ENCODE data around the gene JUP.
"Not testable (repeated sequence)": the region's sequence is repeated elsewhere in the genome, so short reads cannot be mapped to it uniquely, and the experiment has no call there.

The JUP gene

GRCh38 chr17:41777574-41778188, 8.8 kb downstream of the JUP start:
- DNase-seq (ENCODE audit: low read depth), result no peak
- no peak overlapping the region for H3K4me3 ChIP-seq (ENCODE audit: low read depth, low read length)
- TF ChIP-seq POLR2A (IDR thresholded peaks at IDR 0.05; ENCODE audit: extremely low read depth, insufficient read length) (no peak), MYC (IDR thresholded peaks at IDR 0.05; ENCODE audit: low read depth, low read length) (no peak), CTCF (IDR thresholded peaks at IDR 0.05; ENCODE audit: low read depth, low read length) (no peak), MAX (IDR thresholded peaks at IDR 0.05; ENCODE audit: low read depth, low read length) (no peak)

GRCh38 chr17:41777157-41777573, 9.3 kb downstream of the JUP start:
- H3K4me3 ChIP-seq (ENCODE audit: low read depth, low read length), result no peak overlapping the region
- no peak for DNase-seq (ENCODE audit: low read depth)
- TF ChIP-seq CTCF (IDR thresholded peaks at IDR 0.05; ENCODE audit: low read depth, low read length), result no peak
- no peak for TF ChIP-seq MYC (IDR thresholded peaks at IDR 0.05; ENCODE audit: low read depth, low read length)
- TF ChIP-seq MAX (IDR thresholded peaks at IDR 0.05; ENCODE audit: low read depth, low read length), result no peak
- no peak for TF ChIP-seq POLR2A (IDR thresholded peaks at IDR 0.05; ENCODE audit: extremely low read depth, insufficient read length)

- not testable (repeated sequence) for H3K4me3 ChIP-seq (ENCODE audit: low read depth, low read length); DNase-seq (ENCODE audit: low read depth)
Measured at GRCh38 chr17:41776262-41776900, 10.1 kb downstream of the JUP start.

- H3K4me3 ChIP-seq (ENCODE audit: low read depth, low read length), result no peak overlapping the region
- no peak for DNase-seq (ENCODE audit: low read depth)
- TF ChIP-seq CTCF (IDR thresholded peaks at IDR 0.05; ENCODE audit: low read depth, low read length) (no peak), MYC (IDR thresholded peaks at IDR 0.05; ENCODE audit: low read depth, low read length) (no peak), POLR2A (IDR thresholded peaks at IDR 0.05; ENCODE audit: extremely low read depth, insufficient read length) (no peak), MAX (IDR thresholded peaks at IDR 0.05; ENCODE audit: low read depth, low read length) (no peak)
Measured at GRCh38 chr17:41775394-41776226, 10.9 kb downstream of the JUP start.

- no peak for TF ChIP-seq CTCF (IDR thresholded peaks at IDR 0.05; ENCODE audit: low read depth, low read length)
- TF ChIP-seq MYC (IDR thresholded peaks at IDR 0.05; ENCODE audit: low read depth, low read length), result no peak
- no peak for TF ChIP-seq MAX (IDR thresholded peaks at IDR 0.05; ENCODE audit: low read depth, low read length)
- no peak for TF ChIP-seq POLR2A (IDR thresholded peaks at IDR 0.05; ENCODE audit: extremely low read depth, insufficient read length)
- no peak overlapping the region for H3K4me3 ChIP-seq (ENCODE audit: low read depth, low read length)
- no peak for DNase-seq (ENCODE audit: low read depth)
Measured at GRCh38 chr17:41773731-41774193, 12.7 kb downstream of the JUP start.

- no peak for DNase-seq (ENCODE audit: low read depth)
- no peak overlapping the region for H3K4me3 ChIP-seq (ENCODE audit: low read depth, low read length)
- TF ChIP-seq MYC (IDR thresholded peaks at IDR 0.05; ENCODE audit: low read depth, low read length), result no peak
- no peak for TF ChIP-seq MAX (IDR thresholded peaks at IDR 0.05; ENCODE audit: low read depth, low read length)
- no peak for TF ChIP-seq CTCF (IDR thresholded peaks at IDR 0.05; ENCODE audit: low read depth, low read length)
- no peak for TF ChIP-seq POLR2A (IDR thresholded peaks at IDR 0.05; ENCODE audit: extremely low read depth, insufficient read length)
Measured at GRCh38 chr17:41773190-41773588, 13.3 kb downstream of the JUP start.

All from NB4 (cell line).